Spleen (tissue), 11 donors: Measurements from ENCODE around the gene TP53I3. TPM values are rescaled to one million over a fixed set of nuclear protein-coding genes. Genes with fewer than 3 reads are reported as not detected.

Experiments used
- DNase-seq: peaks from one replicate; pipeline ENCODE4 v3.0.0-alpha.2; 2020
- H3K27ac ChIP-seq, 8 donors: fragments of 200-600 bp; sonication (generic) in 7 of 8; 1 replicate in 4 of 8; 2 replicates in 4 of 8; pipeline versions ENCODE4 v1.5.0 to v1.8.0; 2016 to 2021; ENCODE audit warnings: inconsistent platforms in 4 of 8, mild to moderate bottlenecking in 4 of 8, moderate library complexity in 1 of 8
- H3K27me3 ChIP-seq, 7 donors: fragments of 200-600 bp; sonication (generic) in 6 of 7; replicated peaks in 1 of 7; 1 replicate in 4 of 7; 2 replicates in 3 of 7; pipeline versions ENCODE4 v1.5.0 to v1.8.0; 2016 to 2021; ENCODE audit warnings: inconsistent platforms in 3 of 7, mild to moderate bottlenecking in 1 of 7
- H3K36me3 ChIP-seq, 6 donors: fragments of 200-600 bp; sonication (generic) in 5 of 6; 1 replicate in 4 of 6; 2 replicates in 2 of 6; pipeline versions ENCODE4 v1.5.0 to v1.8.0; 2016 to 2021; ENCODE audit warnings: inconsistent platforms in 2 of 6
- H3K4me1 ChIP-seq, 6 donors: fragments of 200-600 bp; sonication (generic) in 5 of 6; 1 replicate in 3 of 6; 2 replicates in 3 of 6; pipeline versions ENCODE4 v1.5.0 to v1.8.0; 2016 to 2021; ENCODE audit warnings: inconsistent platforms in 3 of 6
- H3K4me3 ChIP-seq, 8 donors: fragments of 200-600 bp; sonication (generic) in 7 of 8; 1 replicate in 4 of 8; 2 replicates in 4 of 8; pipeline versions ENCODE4 v1.5.0 to v1.8.0; 2016 to 2021; ENCODE audit warnings: inconsistent platforms in 4 of 8, mild to moderate bottlenecking in 4 of 8, moderate library complexity in 2 of 8
- H3K9me3 ChIP-seq, 8 donors: fragments of 200-600 bp; sonication (generic) in 7 of 8; 1 replicate in 4 of 8; 2 replicates in 4 of 8; pipeline versions ENCODE4 v1.5.0 to v1.8.0; 2016 to 2021; ENCODE audit warnings: inconsistent platforms in 4 of 8
- POLR2A ChIP-seq, 3 donors: fragments of 450-650 bp; IDR thresholded peaks; one replicate each; pipeline ENCODE4 v1.5.1; 2017; ENCODE audit warnings: antibody characterized with exemption in 3 of 3, mild to moderate bottlenecking in 1 of 3
- POLR2AphosphoS5 ChIP-seq, 3 donors: sonication (generic); formaldehyde crosslinking; IDR thresholded peaks; one replicate each; pipeline ENCODE4 v1.5.1; 2017; ENCODE audit warnings: antibody characterized with exemption in 3 of 3
- WGBS, 5 donors: extraction: QIAGEN DNeasy Blood & Tissue Kit in 3 of 5; methylation state at CpG; one replicate each; pipeline versions ENCODE4 v1.1.5 to v1.1.7; 2013 to 2018; 5-methylcytosine and 5-hydroxymethylcytosine counted together
- intact Hi-C: fragments of 100-400 bp; cut with DNase I; formaldehyde crosslinking; loops from one replicate; pipeline ENCODE4 v1.15.0; 2023; ENCODE audit warnings: low total_unique reads
- polyA plus RNA-seq, 3 donors: library from polyadenylated mRNA; stranded (reverse); fragments of 200-250 nt; gene quantifications; one replicate each; pipeline ENCODE4 v1.2.1, GENCODE V29; 2013
- total RNA-seq, 7 donors: library from RNA; depleted of rRNA in 3 of 7; stranded (reverse); fragments of >200 nt in 3 of 7; fragmentation: NEBNext Ultra II Directional in 4 of 7; extraction: Animal tissue kit (Norgen Biotek cat#: 25700) in 4 of 7; gene quantifications; one replicate each; pipeline versions ENCODE4 v1.1.0 to v1.2.1, GENCODE V29; 2016 to 2021
- TF ChIP-seq, protein P1 (sequence below), 11 experiments: fragments of 200-600 bp in 7 of 11; fragments of 450-650 bp in 4 of 11; sonication (generic) in 4 of 11; IDR thresholded peaks in 8 of 11; conservative IDR thresholded peaks in 3 of 11; 1 replicate in 7 of 11; 2 replicates in 4 of 11; pipeline versions ENCODE4 v1.4.0 to v1.8.0; 2016 to 2021; ENCODE audit warnings: antibody characterized with exemption in 11 of 11, inconsistent platforms in 4 of 11, mild to moderate bottlenecking in 1 of 11
- donor health status: healthy with polysubstance abuse.
- donor health status: DM: no; HTN: no; CAD: no; lungs with moderate emphysema.
- donor health status: DM: no; HTN: no; CAD: no.
- donor health status: Bipolar disorder and iron deficiency.
- donor health status: healthy.
- donor health status: DM: no; HTN: no; CAD: no.
- donor health status: DM: yes; HTN: yes; CAD: no.

Gene TP53I3
- total and polyA plus RNA-seq, 10 donors, result 7.1 to 17.6 (median 10.7) TPM

DNA sequence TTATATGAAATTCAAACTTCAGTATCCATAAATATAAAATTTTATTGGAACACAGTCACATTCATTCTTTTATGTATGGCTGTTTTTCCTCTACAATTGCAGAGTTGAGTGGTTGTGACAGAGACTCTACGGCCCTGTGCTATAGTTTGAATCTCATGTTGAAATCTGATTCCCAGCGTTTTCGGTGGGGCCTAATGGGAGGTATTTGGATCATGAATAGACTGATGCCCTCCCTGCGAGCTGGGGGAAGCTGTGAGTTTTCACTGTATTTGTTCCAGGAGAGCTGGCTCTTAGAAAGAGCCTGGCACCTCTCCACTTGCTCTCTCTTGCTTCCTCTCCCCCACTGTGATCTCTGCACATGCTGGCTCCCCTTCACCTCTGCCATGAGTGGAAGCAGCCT, 36.8 kb upstream of the TP53I3 start:
- WGBS, 5 donors, result 78 to 94% (median 88%) methylated on average over 4 of the region's 4 CpGs
- Histone ChIP-seq H3K27ac (no peak overlapping the region), H3K4me3 (no peak overlapping the region), H3K4me1 (peaks cover 4 to 27% (median 22%) of the 10 kb centered on the region in 6 donors), H3K36me3 (no peaks in the 10 kb centered on the region), H3K27me3 (no peaks in the 10 kb centered on the region), H3K9me3 (no peaks in the 10 kb centered on the region)
- TF ChIP-seq, protein P1, sequence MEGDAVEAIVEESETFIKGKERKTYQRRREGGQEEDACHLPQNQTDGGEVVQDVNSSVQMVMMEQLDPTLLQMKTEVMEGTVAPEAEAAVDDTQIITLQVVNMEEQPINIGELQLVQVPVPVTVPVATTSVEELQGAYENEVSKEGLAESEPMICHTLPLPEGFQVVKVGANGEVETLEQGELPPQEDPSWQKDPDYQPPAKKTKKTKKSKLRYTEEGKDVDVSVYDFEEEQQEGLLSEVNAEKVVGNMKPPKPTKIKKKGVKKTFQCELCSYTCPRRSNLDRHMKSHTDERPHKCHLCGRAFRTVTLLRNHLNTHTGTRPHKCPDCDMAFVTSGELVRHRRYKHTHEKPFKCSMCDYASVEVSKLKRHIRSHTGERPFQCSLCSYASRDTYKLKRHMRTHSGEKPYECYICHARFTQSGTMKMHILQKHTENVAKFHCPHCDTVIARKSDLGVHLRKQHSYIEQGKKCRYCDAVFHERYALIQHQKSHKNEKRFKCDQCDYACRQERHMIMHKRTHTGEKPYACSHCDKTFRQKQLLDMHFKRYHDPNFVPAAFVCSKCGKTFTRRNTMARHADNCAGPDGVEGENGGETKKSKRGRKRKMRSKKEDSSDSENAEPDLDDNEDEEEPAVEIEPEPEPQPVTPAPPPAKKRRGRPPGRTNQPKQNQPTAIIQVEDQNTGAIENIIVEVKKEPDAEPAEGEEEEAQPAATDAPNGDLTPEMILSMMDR (IDR thresholded peaks at IDR 0.05 in 8 of 11, conservative IDR thresholded peaks at IDR 0.05 in 3 of 11), result no peak
- TF ChIP-seq POLR2AphosphoS5 (IDR thresholded peaks at IDR 0.05) (no peak), POLR2A (IDR thresholded peaks at IDR 0.05) (no peak)
- DNase-seq, result no peak
- intact Hi-C loops, result no loop called here

DNA sequence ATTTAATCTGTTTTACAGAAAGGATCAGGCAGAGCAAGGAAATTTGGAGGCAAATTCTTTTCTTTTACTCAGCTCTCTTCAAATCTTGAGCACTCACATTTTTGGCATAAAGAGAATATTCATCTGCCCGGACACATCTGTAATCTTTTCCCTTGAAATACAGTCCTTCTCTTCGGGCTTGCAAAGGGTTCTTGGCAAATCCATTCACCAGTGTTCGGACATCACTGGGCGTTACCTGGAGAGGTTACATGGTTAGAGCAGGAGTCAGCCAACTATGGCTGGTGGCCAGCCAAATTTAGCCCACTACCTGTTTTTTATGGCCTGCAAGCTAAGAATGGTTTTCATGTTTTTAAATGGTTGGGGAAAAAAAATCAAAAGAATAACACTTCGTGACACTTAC, 36.4 kb upstream of the TP53I3 start:
- no peak overlapping the region for H3K4me3 ChIP-seq
- no peak overlapping the region for H3K27ac ChIP-seq
- 83 to 94% (median 92%) methylated on average over 5 of the region's 5 CpGs for WGBS, 5 donors
- no peaks in the 10 kb centered on the region for H3K9me3 ChIP-seq
- H3K27me3 ChIP-seq, result no peaks in the 10 kb centered on the region
- no peak for TF ChIP-seq POLR2A (IDR thresholded peaks at IDR 0.05)
- no peak for TF ChIP-seq POLR2AphosphoS5 (IDR thresholded peaks at IDR 0.05)
- TF ChIP-seq, protein P1 (IDR thresholded peaks at IDR 0.05 in 8 of 11, conservative IDR thresholded peaks at IDR 0.05 in 3 of 11), result no peak
- intact Hi-C loops, result no loop called here
- no peak for DNase-seq
- peaks cover 4 to 27% (median 22%) of the 10 kb centered on the region in 6 donors for H3K4me1 ChIP-seq
- no peaks in the 10 kb centered on the region for H3K36me3 ChIP-seq

DNA sequence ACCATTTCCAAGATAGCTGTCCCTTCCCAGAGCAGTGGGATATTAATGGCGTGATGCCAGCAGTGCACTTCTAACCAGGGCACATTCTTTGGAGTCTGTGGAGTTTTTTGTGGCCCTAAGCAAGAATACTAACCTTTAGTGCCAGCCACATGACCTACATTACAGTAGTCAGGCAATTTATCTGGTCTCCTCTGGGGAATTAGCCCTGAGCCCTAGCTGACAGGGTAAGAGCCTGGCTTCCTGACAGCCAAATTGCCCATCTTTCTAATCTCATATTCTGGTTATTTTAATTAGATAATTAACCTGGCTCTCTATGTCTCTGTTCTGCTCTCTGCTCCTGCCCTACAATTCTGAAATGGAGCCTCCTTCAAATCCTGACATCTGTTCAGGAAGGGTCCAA, 33.3 kb upstream of the TP53I3 start:
- intact Hi-C loops, result no loop called here
- DNase-seq, result no peak
- 86 to 97% (median 93%) methylated on average over 1 of the region's 1 CpG for WGBS, 5 donors
- H3K36me3 ChIP-seq, result peaks cover 0 to 4% (median 0%) of the 10 kb centered on the region in 6 donors
- H3K9me3 ChIP-seq, result peaks cover 0 to 11% (median 0%) of the 10 kb centered on the region in 8 donors
- no peak overlapping the region for H3K27ac ChIP-seq
- H3K27me3 ChIP-seq, result no peaks in the 10 kb centered on the region
- no peak overlapping the region for H3K4me3 ChIP-seq
- TF ChIP-seq POLR2A (IDR thresholded peaks at IDR 0.05), result no peak
- TF ChIP-seq, protein P1 (IDR thresholded peaks at IDR 0.05 in 8 of 11, conservative IDR thresholded peaks at IDR 0.05 in 3 of 11), result no peak
- TF ChIP-seq POLR2AphosphoS5 (IDR thresholded peaks at IDR 0.05), result no peak
- H3K4me1 ChIP-seq, result peaks cover 0 to 8% (median 7%) of the 10 kb centered on the region in 6 donors

DNA sequence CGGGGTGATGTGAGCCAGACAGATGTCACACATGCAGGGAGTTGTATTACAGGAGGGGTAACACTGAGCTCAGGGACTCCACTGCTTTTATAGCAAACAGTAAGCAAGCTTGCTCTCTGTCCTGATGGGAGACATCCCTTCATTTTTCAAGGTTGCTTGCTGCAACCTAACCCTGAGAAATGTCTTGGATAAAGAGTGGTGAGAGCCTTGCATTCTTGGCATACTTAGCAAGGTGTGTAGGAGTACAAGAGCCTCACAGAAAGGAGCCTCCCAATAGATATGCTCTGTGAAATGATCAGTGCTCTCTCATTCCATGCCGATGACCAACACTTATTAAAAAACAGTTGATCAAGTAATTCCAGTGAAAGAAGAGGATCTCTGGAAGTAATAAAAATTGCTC, 30.4 kb upstream of the TP53I3 start:
- Histone ChIP-seq H3K27me3 (no peaks in the 10 kb centered on the region), H3K36me3 (peaks cover 0 to 14% (median 0%) of the 10 kb centered on the region in 6 donors), H3K4me1 (no peaks in the 10 kb centered on the region), H3K27ac (no peak overlapping the region), H3K4me3 (no peak overlapping the region), H3K9me3 (peaks cover 0 to 11% (median 0%) of the 10 kb centered on the region in 8 donors)
- intact Hi-C loops, result no loop called here
- WGBS, 5 donors, result 47 to 98% (median 50%) methylated on average over 1 to 2 of the region's 2 CpGs
- TF ChIP-seq POLR2A (IDR thresholded peaks at IDR 0.05) (no peak), POLR2AphosphoS5 (IDR thresholded peaks at IDR 0.05) (no peak)
- TF ChIP-seq, protein P1 (IDR thresholded peaks at IDR 0.05 in 8 of 11, conservative IDR thresholded peaks at IDR 0.05 in 3 of 11), result no peak
- no peak for DNase-seq
